ENCODE results near the gene TMEM81.

GRCh38 chr1:205074513-205074912 lies 9.7 kb downstream of the TMEM81 start:
- no peak for TF ChIP-seq POLR2A (IDR thresholded peaks at IDR 0.05)
- no peak for TF ChIP-seq CTCF (IDR thresholded peaks at IDR 0.05)

All from heart left ventricle (tissue), 13 donors.